ENCODE measurements around the gene ACTR3. TPM values are rescaled to one million over a fixed set of nuclear protein-coding genes. Genes with fewer than 3 reads are reported as not detected.

Gene ACTR3
- total RNA-seq, 1 donor: 315 TPM

DNA sequence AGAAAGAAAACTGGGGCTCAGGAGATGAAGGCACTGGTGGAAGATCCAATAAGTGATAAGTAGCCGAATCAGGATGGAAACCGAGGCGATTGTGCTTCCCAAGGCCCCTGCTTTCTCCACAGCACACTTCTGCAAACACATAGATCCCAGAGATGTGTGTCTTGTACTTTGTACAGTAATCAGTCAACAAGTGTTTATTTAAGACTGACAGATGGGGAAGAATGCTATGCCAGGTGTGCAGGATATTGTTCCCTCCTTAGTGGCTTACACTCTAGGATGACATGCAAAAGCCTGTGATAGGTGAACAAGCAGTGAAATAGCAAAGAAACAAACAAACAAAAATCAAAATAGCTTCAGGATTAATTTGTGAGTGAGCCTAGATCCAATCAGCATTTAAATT is 116.6 kb downstream of the ACTR3 start:
- Histone ChIP-seq H3K4me1 (ENCODE audit: insufficient read depth, low read length) (no peaks in the 10 kb centered on the region), H4K20me1 (ENCODE audit: insufficient read depth, low read length) (no peaks in the 10 kb centered on the region), H3K79me2 (ENCODE audit: insufficient read depth, low read length) (no peaks in the 10 kb centered on the region), H3K27ac (ENCODE audit: low read depth, low read length) (no peak overlapping the region), H2AFZ (ENCODE audit: low read length) (no peak overlapping the region), H3K4me3 (ENCODE audit: insufficient read depth, low read length) (no peak overlapping the region), H3K9me3 (ENCODE audit: low read depth, low read length) (no peaks in the 10 kb centered on the region), H3K27me3 (ENCODE audit: insufficient read depth, low read length) (no peaks in the 10 kb centered on the region), H3K4me2 (ENCODE audit: insufficient read depth, low read length) (no peak overlapping the region), H3K36me3 (ENCODE audit: insufficient read depth, low read length) (no peaks in the 10 kb centered on the region)
- TF ChIP-seq, protein P1, sequence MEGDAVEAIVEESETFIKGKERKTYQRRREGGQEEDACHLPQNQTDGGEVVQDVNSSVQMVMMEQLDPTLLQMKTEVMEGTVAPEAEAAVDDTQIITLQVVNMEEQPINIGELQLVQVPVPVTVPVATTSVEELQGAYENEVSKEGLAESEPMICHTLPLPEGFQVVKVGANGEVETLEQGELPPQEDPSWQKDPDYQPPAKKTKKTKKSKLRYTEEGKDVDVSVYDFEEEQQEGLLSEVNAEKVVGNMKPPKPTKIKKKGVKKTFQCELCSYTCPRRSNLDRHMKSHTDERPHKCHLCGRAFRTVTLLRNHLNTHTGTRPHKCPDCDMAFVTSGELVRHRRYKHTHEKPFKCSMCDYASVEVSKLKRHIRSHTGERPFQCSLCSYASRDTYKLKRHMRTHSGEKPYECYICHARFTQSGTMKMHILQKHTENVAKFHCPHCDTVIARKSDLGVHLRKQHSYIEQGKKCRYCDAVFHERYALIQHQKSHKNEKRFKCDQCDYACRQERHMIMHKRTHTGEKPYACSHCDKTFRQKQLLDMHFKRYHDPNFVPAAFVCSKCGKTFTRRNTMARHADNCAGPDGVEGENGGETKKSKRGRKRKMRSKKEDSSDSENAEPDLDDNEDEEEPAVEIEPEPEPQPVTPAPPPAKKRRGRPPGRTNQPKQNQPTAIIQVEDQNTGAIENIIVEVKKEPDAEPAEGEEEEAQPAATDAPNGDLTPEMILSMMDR (IDR thresholded peaks at IDR 0.05; ENCODE audit: extremely low read depth, low read depth, low read length): no peak
- no peak for DNase-seq (ENCODE audit: insufficient read length, low spot score, missing footprints)

DNA sequence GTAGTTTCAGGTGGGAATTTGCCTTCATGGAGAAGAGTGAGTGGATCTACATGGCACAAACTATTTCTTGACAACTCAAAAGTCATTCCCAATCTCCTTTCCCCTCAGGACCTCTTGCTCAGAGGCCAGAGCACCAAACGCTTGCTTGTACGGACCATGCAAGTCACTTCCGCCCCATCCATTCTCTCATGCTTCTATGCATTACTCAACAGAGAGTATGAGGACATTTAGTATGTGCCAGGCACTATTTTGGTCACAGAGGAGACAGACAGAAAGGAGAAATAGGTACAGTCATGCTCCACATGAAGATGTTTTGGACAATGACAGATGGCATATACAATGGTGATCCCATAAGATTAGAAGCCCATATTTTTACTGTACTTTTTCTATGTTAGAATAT is 117.5 kb downstream of the ACTR3 start:
- Histone ChIP-seq H2AFZ (ENCODE audit: low read length) (no peak overlapping the region), H3K4me2 (ENCODE audit: insufficient read depth, low read length) (no peak overlapping the region), H3K36me3 (ENCODE audit: insufficient read depth, low read length) (no peaks in the 10 kb centered on the region), H4K20me1 (ENCODE audit: insufficient read depth, low read length) (no peaks in the 10 kb centered on the region), H3K4me3 (ENCODE audit: insufficient read depth, low read length) (no peak overlapping the region), H3K9me3 (ENCODE audit: low read depth, low read length) (no peaks in the 10 kb centered on the region), H3K79me2 (ENCODE audit: insufficient read depth, low read length) (no peaks in the 10 kb centered on the region), H3K27me3 (ENCODE audit: insufficient read depth, low read length) (peaks cover 2% of the 10 kb centered on the region), H3K27ac (ENCODE audit: low read depth, low read length) (no peak overlapping the region), H3K4me1 (ENCODE audit: insufficient read depth, low read length) (no peaks in the 10 kb centered on the region)
- TF ChIP-seq, protein P1 (IDR thresholded peaks at IDR 0.05; ENCODE audit: extremely low read depth, low read depth, low read length): no peak
- no peak for DNase-seq (ENCODE audit: insufficient read length, low spot score, missing footprints)

DNA sequence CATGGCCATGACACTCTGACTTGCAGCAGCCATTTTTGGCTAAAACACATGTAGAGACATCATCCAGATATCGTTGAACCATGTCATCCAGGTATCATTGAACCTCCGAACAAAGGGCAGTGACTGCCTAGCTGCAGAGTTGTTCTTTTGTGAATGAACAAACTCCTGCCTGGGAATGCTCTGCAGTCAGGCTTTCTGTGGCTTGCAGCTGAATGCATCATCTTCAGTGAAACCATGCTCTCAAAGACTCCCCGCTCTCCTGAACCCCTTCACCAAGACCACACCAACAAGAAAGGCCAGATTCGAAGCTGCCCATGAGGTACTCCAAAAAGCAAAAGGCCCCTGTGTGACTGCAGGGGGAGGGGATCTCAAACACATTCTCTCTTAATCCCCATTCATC is 118.8 kb downstream of the ACTR3 start:
- no peaks in the 10 kb centered on the region for H3K79me2 ChIP-seq (ENCODE audit: insufficient read depth, low read length)
- no peaks in the 10 kb centered on the region for H3K4me1 ChIP-seq (ENCODE audit: insufficient read depth, low read length)
- no peak for DNase-seq (ENCODE audit: insufficient read length, low spot score, missing footprints)
- no peak overlapping the region for H3K4me2 ChIP-seq (ENCODE audit: insufficient read depth, low read length)
- H3K27me3 ChIP-seq (ENCODE audit: insufficient read depth, low read length): peaks cover 2% of the 10 kb centered on the region
- H3K36me3 ChIP-seq (ENCODE audit: insufficient read depth, low read length): no peaks in the 10 kb centered on the region
- H3K9me3 ChIP-seq (ENCODE audit: low read depth, low read length): no peaks in the 10 kb centered on the region
- no peak overlapping the region for H2AFZ ChIP-seq (ENCODE audit: low read length)
- no peaks in the 10 kb centered on the region for H4K20me1 ChIP-seq (ENCODE audit: insufficient read depth, low read length)
- H3K27ac ChIP-seq (ENCODE audit: low read depth, low read length): no peak overlapping the region
- H3K4me3 ChIP-seq (ENCODE audit: insufficient read depth, low read length): no peak overlapping the region
- TF ChIP-seq, protein P1 (IDR thresholded peaks at IDR 0.05; ENCODE audit: extremely low read depth, low read depth, low read length): no peak

DNA sequence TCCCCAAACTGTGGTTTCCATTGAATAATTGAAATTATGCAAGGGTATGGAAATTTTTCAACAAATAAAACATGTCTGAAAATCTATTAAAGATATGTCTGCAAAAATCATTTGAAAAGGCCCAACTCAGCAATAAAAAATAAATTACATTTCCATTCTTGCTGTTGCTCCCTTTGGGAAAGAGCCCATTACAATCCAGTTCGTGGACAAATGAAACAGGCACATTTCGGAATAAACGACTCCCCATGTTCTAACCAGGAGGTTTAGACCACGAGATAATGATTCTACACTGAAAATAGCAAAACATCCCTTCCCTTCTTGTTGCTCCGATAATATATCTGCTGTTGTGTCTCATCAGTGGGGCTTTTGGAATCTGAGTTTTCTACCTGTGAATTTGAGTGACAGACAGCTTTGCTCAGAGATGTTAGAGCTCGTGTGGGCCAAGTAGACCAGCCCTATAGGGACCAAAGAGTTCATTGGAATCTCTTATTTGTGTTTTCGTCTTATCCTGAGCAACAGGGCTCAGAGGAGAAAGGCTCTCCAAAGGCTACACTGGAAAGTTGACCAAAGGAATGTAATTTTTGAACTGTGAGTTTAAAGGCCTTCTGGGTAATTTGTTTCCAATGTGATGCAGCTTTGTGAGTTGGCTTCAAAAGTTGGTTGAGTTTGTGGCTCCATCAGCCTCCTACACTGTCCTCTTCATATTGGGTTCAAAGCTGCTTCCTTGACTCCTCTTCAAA is 119.5 kb downstream of the ACTR3 start:
- Histone ChIP-seq H3K36me3 (ENCODE audit: insufficient read depth, low read length) (no peaks in the 10 kb centered on the region), H3K4me1 (ENCODE audit: insufficient read depth, low read length) (no peaks in the 10 kb centered on the region), H4K20me1 (ENCODE audit: insufficient read depth, low read length) (no peaks in the 10 kb centered on the region), H3K27me3 (ENCODE audit: insufficient read depth, low read length) (peaks cover 2% of the 10 kb centered on the region), H2AFZ (ENCODE audit: low read length) (no peak overlapping the region), H3K79me2 (ENCODE audit: insufficient read depth, low read length) (no peaks in the 10 kb centered on the region), H3K27ac (ENCODE audit: low read depth, low read length) (no peak overlapping the region), H3K4me2 (ENCODE audit: insufficient read depth, low read length) (no peak overlapping the region), H3K4me3 (ENCODE audit: insufficient read depth, low read length) (no peak overlapping the region), H3K9me3 (ENCODE audit: low read depth, low read length) (no peaks in the 10 kb centered on the region)
- DNase-seq (ENCODE audit: insufficient read length, low spot score, missing footprints): no peak
- TF ChIP-seq, protein P1 (IDR thresholded peaks at IDR 0.05; ENCODE audit: extremely low read depth, low read depth, low read length): no peak
